HCT116 (cell line): ENCODE data around the gene GPR37. TPM values are rescaled to one million over a fixed set of nuclear protein-coding genes. Genes with fewer than 3 reads are reported as not detected.

Experiments used
- ATAC-seq: fragments of 200-7000 bp; cut with Tn5 transposase; 2 replicates; pipeline ENCODE4 v1.9.1; 2020; ENCODE audit warnings: mild to moderate bottlenecking, moderate library complexity
- BruUV-seq: library from RNA; stranded (reverse); fragments of 400-500 nt; replicated peaks from 2 replicates; lab custom pipeline; 2021; lab: Mats Ljungman, UMichigan
- CTCF ChIA-PET: fragments of 300-600 bp; sonication (Branson Sonifier 250); formaldehyde crosslinking; loops from one replicate; lab custom pipeline; 2021; ENCODE audit warnings: antibody characterized with exemption; lab: Charles Lee
- POLR2A ChIA-PET: fragments of 300-600, 350-600 bp; sonication (Branson Sonifier 250); formaldehyde crosslinking; loops from one replicate; lab custom pipeline; 2021; ENCODE audit warnings: antibody characterized with exemption; lab: Charles Lee
- RAD21 ChIA-PET, 2 experiments: fragments of 300-600 bp; sonication (Branson Sonifier 250); formaldehyde crosslinking; loops; one replicate each; lab custom pipeline; 2023; ENCODE audit warnings: low total read pairs in 2 of 2; ENCODE audit not compliant: uncharacterized antibody in 2 of 2, unreplicated experiment in 2 of 2, low non-redundant PET in 1 of 2; lab: Charles Lee
- DNase-seq: peaks from one replicate; pipeline ENCODE4 v3.0.0-alpha.2; 2010; ENCODE audit warnings: low read depth, low spot score
- H2AFZ ChIP-seq: fragments of 200-600 bp; shearing (Covaris generic), sonication (generic); 2 replicates; pipeline ENCODE4 v1.6.1; 2017; ENCODE audit warnings: low read depth, mixed run types, mixed read lengths, antibody characterized with exemption, low read length; ENCODE audit not compliant: poor library complexity, severe bottlenecking
- H3K27ac ChIP-seq: 2 replicates; pipeline ENCODE4 v1.5.1; 2012; ENCODE audit warnings: low read depth, low read length
- H3K27me3 ChIP-seq: fragments of 200-600 bp; sonication (generic); 2 replicates; pipeline ENCODE4 v1.6.1; 2016; ENCODE audit warnings: mixed run types, low read length, mixed read lengths; ENCODE audit not compliant: insufficient read depth
- H3K36me3 ChIP-seq, 2 experiments: fragments of 200-500 bp in 1 of 2; fragments of 200-600 bp in 1 of 2; sonication (Bioruptor generic) in 1 of 2; sonication (generic) in 1 of 2; 2 replicates each; pipeline versions ENCODE4 v1.5.1 to v1.6.1; 2014 to 2016; ENCODE audit warnings: low read length in 2 of 2, inconsistent platforms in 1 of 2, mixed read lengths in 1 of 2, mixed run types in 1 of 2; ENCODE audit not compliant: insufficient read depth in 2 of 2, control insufficient read depth in 1 of 2
- H3K4me1 ChIP-seq, 2 experiments: fragments of 200-600 bp in 1 of 2; sonication (generic) in 1 of 2; 2 replicates each; pipeline versions ENCODE4 v1.5.1 to v1.6.1; 2012 to 2017; ENCODE audit warnings: low read length in 2 of 2, inconsistent platforms in 1 of 2, mild to moderate bottlenecking in 1 of 2, mixed read lengths in 1 of 2, mixed run types in 1 of 2, moderate library complexity in 1 of 2; ENCODE audit not compliant: insufficient read depth in 2 of 2, control insufficient read depth in 1 of 2
- H3K4me2 ChIP-seq: fragments of 200-600 bp; sonication (generic); 2 replicates; pipeline ENCODE4 v1.6.1; 2017; ENCODE audit warnings: mixed run types, low read length, mixed read lengths
- H3K4me3 ChIP-seq, 2 experiments: fragments of 200-600 bp in 1 of 2; sonication (generic) in 1 of 2; replicated peaks in 1 of 2; 2 replicates each; pipeline ENCODE4 v1.5.1; 2011 to 2016; ENCODE audit warnings: low read length in 2 of 2, control low read depth in 1 of 2, low read depth in 1 of 2, mild to moderate bottlenecking in 1 of 2, mixed read lengths in 1 of 2, mixed run types in 1 of 2
- H3K79me2 ChIP-seq: fragments of 200-600 bp; sonication (generic); 2 replicates; pipeline ENCODE4 v1.6.1; 2017; ENCODE audit warnings: mild to moderate bottlenecking, mixed run types, low read length, moderate library complexity, mixed read lengths; ENCODE audit not compliant: insufficient read depth
- H3K9ac ChIP-seq: fragments of 200-600 bp; sonication (generic); 2 replicates; pipeline ENCODE4 v1.6.1; 2016; ENCODE audit warnings: low read length, mixed read lengths
- H3K9me2 ChIP-seq: fragments of 200-600 bp; sonication (generic), shearing (Covaris generic); 2 replicates; pipeline ENCODE4 v1.6.1; 2017; ENCODE audit warnings: mixed run types, mild to moderate bottlenecking, moderate library complexity; ENCODE audit not compliant: insufficient read depth
- H3K9me3 ChIP-seq, 2 experiments: fragments of 200-500 bp in 1 of 2; fragments of 200-600 bp in 1 of 2; sonication (Bioruptor generic) in 1 of 2; sonication (generic) in 1 of 2; 2 replicates each; pipeline ENCODE4 v1.6.1; 2014 to 2017; ENCODE audit warnings: low read length in 2 of 2, mixed read lengths in 2 of 2, inconsistent platforms in 1 of 2, low read depth in 1 of 2, mild to moderate bottlenecking in 1 of 2, mixed run types in 1 of 2, moderate library complexity in 1 of 2; ENCODE audit not compliant: control insufficient read depth in 1 of 2, insufficient read depth in 1 of 2
- H4K20me1 ChIP-seq: fragments of 200-600 bp; sonication (generic), shearing (Covaris generic); 2 replicates; pipeline ENCODE4 v1.6.1; 2017; ENCODE audit warnings: mixed run types, mild to moderate bottlenecking, moderate library complexity; ENCODE audit not compliant: insufficient read depth
- CBX3 ChIP-seq: IDR thresholded peaks from 2 replicates; pipeline ENCODE4 v1.6.1; 2012; ENCODE audit warnings: low read depth
- CEBPB ChIP-seq: IDR thresholded peaks from 2 replicates; pipeline ENCODE4 v1.6.1; 2012; ENCODE audit warnings: low read depth
- EGR1 ChIP-seq: IDR thresholded peaks from 2 replicates; pipeline ENCODE4 v1.6.1; 2012; ENCODE audit warnings: low read depth
- ELF1 ChIP-seq: IDR thresholded peaks from 2 replicates; pipeline ENCODE4 v1.6.1; 2012; ENCODE audit warnings: low read depth, borderline replicate concordance
- EZH2phosphoT487 ChIP-seq: fragments of 200-600 bp; IDR thresholded peaks from 2 replicates; pipeline ENCODE4 v1.6.1; 2018; ENCODE audit warnings: antibody characterized with exemption, borderline replicate concordance
- FOSL1 ChIP-seq: IDR thresholded peaks from 2 replicates; pipeline ENCODE4 v1.6.1; 2012; ENCODE audit warnings: low read depth
- JUND ChIP-seq: IDR thresholded peaks from 2 replicates; pipeline ENCODE4 v1.6.1; 2012
- POLR2AphosphoS5 ChIP-seq: IDR thresholded peaks from 2 replicates; pipeline ENCODE4 v1.6.1; 2011; ENCODE audit warnings: mild to moderate bottlenecking, low read depth, low read length, moderate library complexity
- SP1 ChIP-seq: IDR thresholded peaks from 2 replicates; pipeline ENCODE4 v1.6.1; 2012; ENCODE audit warnings: low read depth
- SRF ChIP-seq: IDR thresholded peaks from 2 replicates; pipeline ENCODE4 v1.6.1; 2012; ENCODE audit warnings: low read depth
- TCF7L2 ChIP-seq: IDR thresholded peaks from 2 replicates; pipeline ENCODE4 v1.7.0; 2011; ENCODE audit warnings: borderline replicate concordance, inconsistent platforms; ENCODE audit not compliant: insufficient read depth, insufficient read length; ENCODE audit errors: extremely low read depth
- YY1 ChIP-seq: IDR thresholded peaks from 2 replicates; pipeline ENCODE4 v1.6.1; 2011; ENCODE audit warnings: low read length, low read depth, moderate library complexity, mild to moderate bottlenecking; ENCODE audit not compliant: insufficient replicate concordance; ENCODE audit errors: extremely low read depth
- ZFX ChIP-seq: fragments of 450-650 bp; IDR thresholded peaks from 2 replicates; pipeline ENCODE4 v1.6.1; 2017
- intact Hi-C: fragments of 100-400 bp; cut with micrococcal nuclease; formaldehyde crosslinking; loops from 2 replicates; pipeline ENCODE4 v1.10.0; 2022
- total RNA-seq: library from RNA; stranded (reverse); gene quantifications from one replicate; pipeline ENCODE4 v1.2.1, GENCODE V29; 2021; ENCODE audit not compliant: unreplicated experiment
- TF ChIP-seq, protein P1 (sequence below): IDR thresholded peaks from 2 replicates; pipeline ENCODE4 v1.6.1; 2011; ENCODE audit warnings: mild to moderate bottlenecking, low read length, moderate library complexity; ENCODE audit not compliant: insufficient replicate concordance; ENCODE audit errors: extremely low read depth
- TF ChIP-seq, protein P2 (sequence below): IDR thresholded peaks from 2 replicates; pipeline ENCODE4 v1.6.1; 2012
- TF ChIP-seq, protein P3 (sequence below): IDR thresholded peaks from 2 replicates; pipeline ENCODE4 v1.6.1; 2012; ENCODE audit warnings: low read depth
- TF ChIP-seq, protein P4 (sequence below), 3 experiments: fragments of 200-600 bp in 1 of 3; sonication (generic) in 1 of 3; IDR thresholded peaks in 2 of 3; conservative IDR thresholded peaks in 1 of 3; 2 replicates each; pipeline ENCODE4 v1.5.1; 2012 to 2017; ENCODE audit warnings: low read depth in 2 of 3, low read length in 2 of 3, antibody characterized with exemption in 1 of 3, borderline replicate concordance in 1 of 3, control low read depth in 1 of 3, mild to moderate bottlenecking in 1 of 3, mixed read lengths in 1 of 3, mixed run types in 1 of 3, moderate library complexity in 1 of 3; ENCODE audit not compliant: insufficient read depth in 1 of 3

The GPR37 gene
- total RNA-seq, 1 experiment from 2014 or later, result 2.2 TPM

DNA sequence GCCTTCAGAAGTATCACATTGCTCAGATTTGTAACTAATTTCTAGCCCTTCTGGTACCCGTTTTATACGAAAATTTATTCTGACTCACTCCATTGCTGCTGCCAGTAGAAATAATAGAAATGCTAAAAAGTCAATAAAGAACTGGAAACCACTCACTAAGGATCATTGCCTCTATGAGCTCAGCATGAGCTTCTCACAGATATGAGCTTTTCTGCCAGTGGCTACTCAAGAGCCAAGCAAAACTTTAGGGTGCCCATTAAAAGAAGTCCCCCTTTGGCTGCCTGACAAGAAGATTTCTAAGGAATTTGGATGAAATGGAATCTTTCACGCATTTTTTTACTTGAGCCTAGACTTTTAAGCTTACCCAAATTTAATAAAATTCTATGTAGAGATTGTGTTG is 52.5 kb downstream of the GPR37 start:
- H3K9me3 ChIP-seq, result no peaks in the 10 kb centered on the region
- H3K27ac ChIP-seq, result no peak overlapping the region
- ATAC-seq, result no peak
- no peaks in the 10 kb centered on the region for H3K79me2 ChIP-seq
- CTCF ChIA-PET, result no interaction called here
- POLR2A ChIA-PET, result no interaction called here
- 0 out of 2 replicates have a peak, but pooled peaks cover 3% of the 10 kb centered on the region for H3K9me2 ChIP-seq
- no peak overlapping the region for H3K4me3 ChIP-seq
- RAD21 ChIA-PET, result no interaction called here
- H3K36me3 ChIP-seq, result no peaks in the 10 kb centered on the region
- no peaks in the 10 kb centered on the region for H3K4me1 ChIP-seq
- no peak for DNase-seq
- H3K27me3 ChIP-seq, result no peaks in the 10 kb centered on the region
- no peak overlapping the region for H3K4me2 ChIP-seq
- TF ChIP-seq, protein P1, sequence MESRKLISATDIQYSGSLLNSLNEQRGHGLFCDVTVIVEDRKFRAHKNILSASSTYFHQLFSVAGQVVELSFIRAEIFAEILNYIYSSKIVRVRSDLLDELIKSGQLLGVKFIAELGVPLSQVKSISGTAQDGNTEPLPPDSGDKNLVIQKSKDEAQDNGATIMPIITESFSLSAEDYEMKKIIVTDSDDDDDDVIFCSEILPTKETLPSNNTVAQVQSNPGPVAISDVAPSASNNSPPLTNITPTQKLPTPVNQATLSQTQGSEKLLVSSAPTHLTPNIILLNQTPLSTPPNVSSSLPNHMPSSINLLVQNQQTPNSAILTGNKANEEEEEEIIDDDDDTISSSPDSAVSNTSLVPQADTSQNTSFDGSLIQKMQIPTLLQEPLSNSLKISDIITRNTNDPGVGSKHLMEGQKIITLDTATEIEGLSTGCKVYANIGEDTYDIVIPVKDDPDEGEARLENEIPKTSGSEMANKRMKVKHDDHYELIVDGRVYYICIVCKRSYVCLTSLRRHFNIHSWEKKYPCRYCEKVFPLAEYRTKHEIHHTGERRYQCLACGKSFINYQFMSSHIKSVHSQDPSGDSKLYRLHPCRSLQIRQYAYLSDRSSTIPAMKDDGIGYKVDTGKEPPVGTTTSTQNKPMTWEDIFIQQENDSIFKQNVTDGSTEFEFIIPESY, result no peak
- TF ChIP-seq SP1 (no peak), EGR1 (no peak), YY1 (no peak), JUND (no peak), POLR2AphosphoS5 (no peak), ELF1 (no peak), CEBPB (no peak), CBX3 (no peak), ZFX (no peak), FOSL1 (no peak), TCF7L2 (no peak), EZH2phosphoT487 (no peak), SRF (no peak)
- TF ChIP-seq, protein P2, sequence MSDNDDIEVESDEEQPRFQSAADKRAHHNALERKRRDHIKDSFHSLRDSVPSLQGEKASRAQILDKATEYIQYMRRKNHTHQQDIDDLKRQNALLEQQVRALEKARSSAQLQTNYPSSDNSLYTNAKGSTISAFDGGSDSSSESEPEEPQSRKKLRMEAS, result no peak
- TF ChIP-seq, protein P3, sequence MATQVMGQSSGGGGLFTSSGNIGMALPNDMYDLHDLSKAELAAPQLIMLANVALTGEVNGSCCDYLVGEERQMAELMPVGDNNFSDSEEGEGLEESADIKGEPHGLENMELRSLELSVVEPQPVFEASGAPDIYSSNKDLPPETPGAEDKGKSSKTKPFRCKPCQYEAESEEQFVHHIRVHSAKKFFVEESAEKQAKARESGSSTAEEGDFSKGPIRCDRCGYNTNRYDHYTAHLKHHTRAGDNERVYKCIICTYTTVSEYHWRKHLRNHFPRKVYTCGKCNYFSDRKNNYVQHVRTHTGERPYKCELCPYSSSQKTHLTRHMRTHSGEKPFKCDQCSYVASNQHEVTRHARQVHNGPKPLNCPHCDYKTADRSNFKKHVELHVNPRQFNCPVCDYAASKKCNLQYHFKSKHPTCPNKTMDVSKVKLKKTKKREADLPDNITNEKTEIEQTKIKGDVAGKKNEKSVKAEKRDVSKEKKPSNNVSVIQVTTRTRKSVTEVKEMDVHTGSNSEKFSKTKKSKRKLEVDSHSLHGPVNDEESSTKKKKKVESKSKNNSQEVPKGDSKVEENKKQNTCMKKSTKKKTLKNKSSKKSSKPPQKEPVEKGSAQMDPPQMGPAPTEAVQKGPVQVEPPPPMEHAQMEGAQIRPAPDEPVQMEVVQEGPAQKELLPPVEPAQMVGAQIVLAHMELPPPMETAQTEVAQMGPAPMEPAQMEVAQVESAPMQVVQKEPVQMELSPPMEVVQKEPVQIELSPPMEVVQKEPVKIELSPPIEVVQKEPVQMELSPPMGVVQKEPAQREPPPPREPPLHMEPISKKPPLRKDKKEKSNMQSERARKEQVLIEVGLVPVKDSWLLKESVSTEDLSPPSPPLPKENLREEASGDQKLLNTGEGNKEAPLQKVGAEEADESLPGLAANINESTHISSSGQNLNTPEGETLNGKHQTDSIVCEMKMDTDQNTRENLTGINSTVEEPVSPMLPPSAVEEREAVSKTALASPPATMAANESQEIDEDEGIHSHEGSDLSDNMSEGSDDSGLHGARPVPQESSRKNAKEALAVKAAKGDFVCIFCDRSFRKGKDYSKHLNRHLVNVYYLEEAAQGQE, result no peak
- TF ChIP-seq, protein P4, sequence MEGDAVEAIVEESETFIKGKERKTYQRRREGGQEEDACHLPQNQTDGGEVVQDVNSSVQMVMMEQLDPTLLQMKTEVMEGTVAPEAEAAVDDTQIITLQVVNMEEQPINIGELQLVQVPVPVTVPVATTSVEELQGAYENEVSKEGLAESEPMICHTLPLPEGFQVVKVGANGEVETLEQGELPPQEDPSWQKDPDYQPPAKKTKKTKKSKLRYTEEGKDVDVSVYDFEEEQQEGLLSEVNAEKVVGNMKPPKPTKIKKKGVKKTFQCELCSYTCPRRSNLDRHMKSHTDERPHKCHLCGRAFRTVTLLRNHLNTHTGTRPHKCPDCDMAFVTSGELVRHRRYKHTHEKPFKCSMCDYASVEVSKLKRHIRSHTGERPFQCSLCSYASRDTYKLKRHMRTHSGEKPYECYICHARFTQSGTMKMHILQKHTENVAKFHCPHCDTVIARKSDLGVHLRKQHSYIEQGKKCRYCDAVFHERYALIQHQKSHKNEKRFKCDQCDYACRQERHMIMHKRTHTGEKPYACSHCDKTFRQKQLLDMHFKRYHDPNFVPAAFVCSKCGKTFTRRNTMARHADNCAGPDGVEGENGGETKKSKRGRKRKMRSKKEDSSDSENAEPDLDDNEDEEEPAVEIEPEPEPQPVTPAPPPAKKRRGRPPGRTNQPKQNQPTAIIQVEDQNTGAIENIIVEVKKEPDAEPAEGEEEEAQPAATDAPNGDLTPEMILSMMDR (IDR thresholded peaks at IDR 0.05 in 2 of 3, conservative IDR thresholded peaks at IDR 0.05 in 1 of 3; ENCODE audit: borderline replicate concordance in 1 of 3, insufficient read depth in 1 of 3, low read depth in 2 of 3, low read length in 2 of 3), result no peak
- TF ChIP-seq, all 23 proteins: peak for 0
- Histone ChIP-seq H4K20me1 (no peaks in the 10 kb centered on the region), H3K9ac (no peak overlapping the region), H2AFZ (no peak overlapping the region)
- intact Hi-C loops, result no loop called here
- BruUV-seq, result no TSS peak
